ENCODE results near the gene DAP.

DNA sequence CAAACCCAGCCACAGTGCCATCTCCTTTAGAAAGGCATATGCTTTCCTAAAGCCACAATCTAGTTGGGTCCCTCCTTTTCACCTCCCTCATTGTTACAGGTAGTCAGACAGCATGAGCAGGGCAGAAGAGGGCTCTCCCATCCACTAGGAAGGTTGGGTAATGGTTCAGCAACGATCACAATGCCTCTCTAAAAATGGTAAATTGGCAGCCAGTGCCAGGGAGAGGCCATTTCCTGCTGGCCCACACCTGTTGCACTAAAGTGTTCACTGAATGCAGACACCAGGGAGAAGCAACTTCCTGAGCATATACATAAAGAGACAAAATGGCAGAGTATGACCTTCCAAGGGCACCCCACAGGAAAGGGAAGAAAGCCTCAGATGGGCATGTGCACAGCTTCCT, 31.3 kb upstream of the DAP start:
- TF ChIP-seq CREB1 (CRISPR knock-in tag; IDR thresholded peaks at IDR 0.05; ENCODE audit: low read depth) (no peak), EZH2phosphoT487 (IDR thresholded peaks at IDR 0.05; ENCODE audit: unreplicated experiment) (no peak), EZH2 (IDR thresholded peaks at IDR 0.05; ENCODE audit: low read depth, unreplicated experiment) (no peak), POLR2AphosphoS5 (IDR thresholded peaks at IDR 0.05; ENCODE audit: low read depth) (no peak), ZNF114 (CRISPR knock-in tag; IDR thresholded peaks at IDR 0.05) (no peak), JUNB (IDR thresholded peaks at IDR 0.05; ENCODE audit: unreplicated experiment) (no peak), STAT1 (IDR thresholded peaks at IDR 0.05; ENCODE audit: unreplicated experiment) (no peak)
- TF ChIP-seq, protein P1, sequence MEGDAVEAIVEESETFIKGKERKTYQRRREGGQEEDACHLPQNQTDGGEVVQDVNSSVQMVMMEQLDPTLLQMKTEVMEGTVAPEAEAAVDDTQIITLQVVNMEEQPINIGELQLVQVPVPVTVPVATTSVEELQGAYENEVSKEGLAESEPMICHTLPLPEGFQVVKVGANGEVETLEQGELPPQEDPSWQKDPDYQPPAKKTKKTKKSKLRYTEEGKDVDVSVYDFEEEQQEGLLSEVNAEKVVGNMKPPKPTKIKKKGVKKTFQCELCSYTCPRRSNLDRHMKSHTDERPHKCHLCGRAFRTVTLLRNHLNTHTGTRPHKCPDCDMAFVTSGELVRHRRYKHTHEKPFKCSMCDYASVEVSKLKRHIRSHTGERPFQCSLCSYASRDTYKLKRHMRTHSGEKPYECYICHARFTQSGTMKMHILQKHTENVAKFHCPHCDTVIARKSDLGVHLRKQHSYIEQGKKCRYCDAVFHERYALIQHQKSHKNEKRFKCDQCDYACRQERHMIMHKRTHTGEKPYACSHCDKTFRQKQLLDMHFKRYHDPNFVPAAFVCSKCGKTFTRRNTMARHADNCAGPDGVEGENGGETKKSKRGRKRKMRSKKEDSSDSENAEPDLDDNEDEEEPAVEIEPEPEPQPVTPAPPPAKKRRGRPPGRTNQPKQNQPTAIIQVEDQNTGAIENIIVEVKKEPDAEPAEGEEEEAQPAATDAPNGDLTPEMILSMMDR (conservative IDR thresholded peaks at IDR 0.05; ENCODE audit: low read depth in 2 of 2), result no peak
- TF ChIP-seq, protein P2, sequence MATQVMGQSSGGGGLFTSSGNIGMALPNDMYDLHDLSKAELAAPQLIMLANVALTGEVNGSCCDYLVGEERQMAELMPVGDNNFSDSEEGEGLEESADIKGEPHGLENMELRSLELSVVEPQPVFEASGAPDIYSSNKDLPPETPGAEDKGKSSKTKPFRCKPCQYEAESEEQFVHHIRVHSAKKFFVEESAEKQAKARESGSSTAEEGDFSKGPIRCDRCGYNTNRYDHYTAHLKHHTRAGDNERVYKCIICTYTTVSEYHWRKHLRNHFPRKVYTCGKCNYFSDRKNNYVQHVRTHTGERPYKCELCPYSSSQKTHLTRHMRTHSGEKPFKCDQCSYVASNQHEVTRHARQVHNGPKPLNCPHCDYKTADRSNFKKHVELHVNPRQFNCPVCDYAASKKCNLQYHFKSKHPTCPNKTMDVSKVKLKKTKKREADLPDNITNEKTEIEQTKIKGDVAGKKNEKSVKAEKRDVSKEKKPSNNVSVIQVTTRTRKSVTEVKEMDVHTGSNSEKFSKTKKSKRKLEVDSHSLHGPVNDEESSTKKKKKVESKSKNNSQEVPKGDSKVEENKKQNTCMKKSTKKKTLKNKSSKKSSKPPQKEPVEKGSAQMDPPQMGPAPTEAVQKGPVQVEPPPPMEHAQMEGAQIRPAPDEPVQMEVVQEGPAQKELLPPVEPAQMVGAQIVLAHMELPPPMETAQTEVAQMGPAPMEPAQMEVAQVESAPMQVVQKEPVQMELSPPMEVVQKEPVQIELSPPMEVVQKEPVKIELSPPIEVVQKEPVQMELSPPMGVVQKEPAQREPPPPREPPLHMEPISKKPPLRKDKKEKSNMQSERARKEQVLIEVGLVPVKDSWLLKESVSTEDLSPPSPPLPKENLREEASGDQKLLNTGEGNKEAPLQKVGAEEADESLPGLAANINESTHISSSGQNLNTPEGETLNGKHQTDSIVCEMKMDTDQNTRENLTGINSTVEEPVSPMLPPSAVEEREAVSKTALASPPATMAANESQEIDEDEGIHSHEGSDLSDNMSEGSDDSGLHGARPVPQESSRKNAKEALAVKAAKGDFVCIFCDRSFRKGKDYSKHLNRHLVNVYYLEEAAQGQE (IDR thresholded peaks at IDR 0.05; ENCODE audit: unreplicated experiment), result no peak
